Natural killer cell (primary cell): ENCODE measurements around the gene PLAA. TPM values are rescaled to one million over a fixed set of nuclear protein-coding genes. Genes with fewer than 3 reads are reported as not detected.

Experiments
- ATAC-seq, 3 donors: fragments of 150-1000 bp in 2 of 3; fragments of 200-7000 bp in 1 of 3; cut with Tn5 transposase; 1 replicate in 1 of 3; 2 replicates in 2 of 3; pipeline ENCODE4 v1.10.0; 2021; ENCODE audit warnings: mild to moderate bottlenecking in 2 of 3, moderate library complexity in 2 of 3
- DNase-seq, 2 donors: peaks; one replicate each; pipeline versions ENCODE4 v3.0.0 to v3.0.0-alpha.2; 2013 to 2021; ENCODE audit warnings: mixed read lengths in 1 of 2
- H3K27ac ChIP-seq: one replicate; pipeline ENCODE4 v1.5.1; 2013; ENCODE audit warnings: mild to moderate bottlenecking, low read length
- H3K27me3 ChIP-seq: one replicate; pipeline ENCODE4 v1.6.1; 2013; ENCODE audit warnings: low read length; ENCODE audit not compliant: control insufficient read depth, insufficient read depth
- H3K36me3 ChIP-seq: one replicate; pipeline ENCODE4 v1.6.1; 2013; ENCODE audit warnings: low read length; ENCODE audit not compliant: control insufficient read depth, insufficient read depth
- H3K4me1 ChIP-seq: one replicate; pipeline ENCODE4 v1.6.1; 2013; ENCODE audit warnings: low read length; ENCODE audit not compliant: control insufficient read depth, insufficient read depth
- H3K4me3 ChIP-seq: one replicate; pipeline ENCODE4 v1.5.1; 2013; ENCODE audit warnings: low read length
- H3K9me3 ChIP-seq: one replicate; pipeline ENCODE4 v1.6.1; 2013; ENCODE audit warnings: low read length; ENCODE audit not compliant: control insufficient read depth, insufficient read depth
- H3K27ac Mint-ChIP-seq, 2 donors: one replicate each; pipeline ENCODE4 v1.8.0; 2022; ENCODE audit warnings: mild to moderate bottlenecking in 2 of 2, mixed read lengths in 2 of 2, moderate library complexity in 1 of 2
- H3K27me3 Mint-ChIP-seq, 2 donors: one replicate each; pipeline ENCODE4 v1.8.0; 2022; ENCODE audit warnings: low read depth in 2 of 2, mixed read lengths in 2 of 2
- H3K36me3 Mint-ChIP-seq: one replicate; pipeline ENCODE4 v1.8.0; 2022; ENCODE audit warnings: mixed read lengths
- H3K4me1 Mint-ChIP-seq, 2 donors: one replicate each; pipeline ENCODE4 v1.8.0; 2022; ENCODE audit warnings: mixed read lengths in 2 of 2
- H3K4me3 Mint-ChIP-seq: one replicate; pipeline ENCODE4 v1.8.0; 2022; ENCODE audit warnings: mild to moderate bottlenecking, moderate library complexity, mixed read lengths
- H3K9me3 Mint-ChIP-seq, 2 donors: one replicate each; pipeline ENCODE4 v1.8.0; 2022; ENCODE audit warnings: mixed read lengths in 2 of 2
- WGBS: methylation state at CpG from one replicate; pipeline ENCODE4 v1.1.7; 2013; ENCODE audit warnings: missing lambda C conversion rate; ENCODE audit not compliant: insufficient coverage; 5-methylcytosine and 5-hydroxymethylcytosine counted together
- intact Hi-C: fragments of 100-400 bp; cut with micrococcal nuclease; formaldehyde crosslinking; loops from one replicate; pipeline ENCODE4 v1.14.2; 2022
- total RNA-seq, 4 donors: library from RNA; stranded (reverse); fragments of 120-200 nt in 1 of 4; gene quantifications; one replicate each; pipeline versions ENCODE4 v1.2.3 to v1.2.4, GENCODE V29; 2013 to 2022
- TF ChIP-seq, protein P1 (sequence below): fragments of 200-600 bp; IDR thresholded peaks from one replicate; pipeline ENCODE4 v1.8.0; 2022; ENCODE audit warnings: antibody characterized with exemption

PLAA gene
- total RNA-seq, 3 donors from 2014 or later (not counting 1 experiment from before 2014, with no cell fraction given) = 38.1 to 51.2 (median 45.5) TPM

DNA sequence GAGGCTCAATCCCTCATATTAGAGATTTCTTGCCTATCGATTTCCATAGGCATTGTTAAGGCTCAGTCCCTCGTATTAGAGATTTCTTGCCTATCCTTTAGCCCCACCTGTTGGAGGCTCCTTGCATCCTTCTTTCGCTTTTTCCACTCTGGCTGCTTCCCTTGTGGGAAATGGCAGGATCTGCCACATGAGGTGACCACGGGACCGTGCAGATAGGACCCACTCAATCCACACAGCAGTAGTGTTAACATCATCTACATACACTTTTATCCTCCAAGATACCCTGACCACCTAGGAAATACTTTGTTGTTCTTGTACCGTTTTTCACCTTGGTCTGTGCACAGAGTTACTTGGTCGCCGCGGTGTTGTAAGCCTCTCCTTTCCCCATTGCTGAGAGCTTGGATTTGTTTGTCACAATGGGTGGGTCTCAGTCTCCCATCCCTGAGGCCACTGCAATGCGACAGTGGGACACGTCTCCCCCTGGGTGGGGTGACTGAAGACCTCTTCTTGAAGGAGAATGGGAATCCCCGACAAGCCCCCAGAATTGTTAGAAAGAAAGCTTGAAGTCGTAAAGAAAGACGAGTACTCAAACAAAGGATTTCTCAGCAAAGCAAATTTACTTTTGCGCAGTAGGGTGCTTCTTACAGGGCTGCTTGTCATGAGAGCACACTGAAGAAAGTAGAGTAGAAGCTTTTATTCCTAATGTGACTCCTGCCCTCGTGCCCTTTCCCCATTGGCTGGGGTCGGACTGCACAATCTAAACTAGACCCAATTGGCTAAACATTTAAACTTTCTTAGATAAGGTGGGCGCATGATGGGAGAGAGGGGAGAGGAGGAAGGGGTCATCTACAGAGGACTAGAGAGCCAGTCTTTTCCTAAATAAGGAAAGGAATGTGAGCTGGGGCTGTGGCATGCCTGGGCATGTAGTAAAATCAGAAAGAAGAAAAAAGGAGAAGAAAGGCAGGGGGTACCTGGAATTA, 29.0 kb upstream of the PLAA start:
- no peaks in the 10 kb centered on the region for H3K4me1 Mint-ChIP-seq
- no peaks in the 10 kb centered on the region for H3K36me3 Mint-ChIP-seq
- H3K4me3 Mint-ChIP-seq = no peak overlapping the region
- H3K9me3 ChIP-seq = no peaks in the 10 kb centered on the region
- no peak overlapping the region for H3K27ac Mint-ChIP-seq
- no peaks in the 10 kb centered on the region for H3K9me3 Mint-ChIP-seq
- no peaks in the 10 kb centered on the region for H3K36me3 ChIP-seq
- H3K27me3 Mint-ChIP-seq = no peaks in the 10 kb centered on the region
- intact Hi-C loops = loop anchor here (2.0 kb wide), 1 partner anchor 231 kb away; no protein-coding TSS in a partner anchor
- WGBS = 92% methylated on average over 18 of the region's 18 CpGs
- DNase-seq (peak in 1 of 2 donors; percentile 43), ATAC-seq (no peak)
- TF ChIP-seq, protein P1, sequence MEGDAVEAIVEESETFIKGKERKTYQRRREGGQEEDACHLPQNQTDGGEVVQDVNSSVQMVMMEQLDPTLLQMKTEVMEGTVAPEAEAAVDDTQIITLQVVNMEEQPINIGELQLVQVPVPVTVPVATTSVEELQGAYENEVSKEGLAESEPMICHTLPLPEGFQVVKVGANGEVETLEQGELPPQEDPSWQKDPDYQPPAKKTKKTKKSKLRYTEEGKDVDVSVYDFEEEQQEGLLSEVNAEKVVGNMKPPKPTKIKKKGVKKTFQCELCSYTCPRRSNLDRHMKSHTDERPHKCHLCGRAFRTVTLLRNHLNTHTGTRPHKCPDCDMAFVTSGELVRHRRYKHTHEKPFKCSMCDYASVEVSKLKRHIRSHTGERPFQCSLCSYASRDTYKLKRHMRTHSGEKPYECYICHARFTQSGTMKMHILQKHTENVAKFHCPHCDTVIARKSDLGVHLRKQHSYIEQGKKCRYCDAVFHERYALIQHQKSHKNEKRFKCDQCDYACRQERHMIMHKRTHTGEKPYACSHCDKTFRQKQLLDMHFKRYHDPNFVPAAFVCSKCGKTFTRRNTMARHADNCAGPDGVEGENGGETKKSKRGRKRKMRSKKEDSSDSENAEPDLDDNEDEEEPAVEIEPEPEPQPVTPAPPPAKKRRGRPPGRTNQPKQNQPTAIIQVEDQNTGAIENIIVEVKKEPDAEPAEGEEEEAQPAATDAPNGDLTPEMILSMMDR = no peak
- no peaks in the 10 kb centered on the region for H3K27me3 ChIP-seq
- H3K4me1 ChIP-seq = no peaks in the 10 kb centered on the region
- no peak overlapping the region for H3K27ac ChIP-seq
- no peak overlapping the region for H3K4me3 ChIP-seq

DNA sequence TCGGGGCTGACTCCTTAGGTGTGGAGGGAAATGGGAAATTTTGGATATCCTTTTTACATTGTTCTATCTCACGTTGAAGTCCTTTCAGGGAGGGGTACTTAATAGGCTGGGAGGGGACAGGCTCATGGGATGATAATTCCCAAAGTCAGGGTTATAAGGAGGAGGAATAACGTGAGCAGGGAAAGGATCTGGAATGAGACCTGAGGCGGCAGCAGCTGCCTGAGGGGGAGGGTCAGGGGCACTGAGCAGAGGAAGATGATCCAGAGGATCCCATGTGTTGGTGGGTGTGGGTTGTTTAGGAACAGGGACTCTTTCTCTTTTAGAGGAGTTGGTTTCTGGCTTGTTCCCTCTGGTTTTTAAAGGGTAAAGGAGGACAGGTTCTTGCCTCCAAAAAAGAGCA, 27.9 kb upstream of the PLAA start:
- H3K4me1 ChIP-seq = no peaks in the 10 kb centered on the region
- intact Hi-C loops = loop anchor here (2.0 kb wide), 1 partner anchor 230 kb away; no protein-coding TSS in a partner anchor
- no peaks in the 10 kb centered on the region for H3K4me1 Mint-ChIP-seq
- H3K27ac Mint-ChIP-seq = no peak overlapping the region
- TF ChIP-seq, protein P1 = no peak
- no peaks in the 10 kb centered on the region for H3K9me3 Mint-ChIP-seq
- no peaks in the 10 kb centered on the region for H3K36me3 ChIP-seq
- DNase-seq = no peak
- no peaks in the 10 kb centered on the region for H3K27me3 ChIP-seq
- no peak overlapping the region for H3K4me3 ChIP-seq
- H3K4me3 Mint-ChIP-seq = no peak overlapping the region
- no peak overlapping the region for H3K27ac ChIP-seq
- no peaks in the 10 kb centered on the region for H3K36me3 Mint-ChIP-seq
- WGBS = 81% methylated on average over 4 of the region's 4 CpGs
- no peaks in the 10 kb centered on the region for H3K9me3 ChIP-seq
- no peaks in the 10 kb centered on the region for H3K27me3 Mint-ChIP-seq
- no peak for ATAC-seq

DNA sequence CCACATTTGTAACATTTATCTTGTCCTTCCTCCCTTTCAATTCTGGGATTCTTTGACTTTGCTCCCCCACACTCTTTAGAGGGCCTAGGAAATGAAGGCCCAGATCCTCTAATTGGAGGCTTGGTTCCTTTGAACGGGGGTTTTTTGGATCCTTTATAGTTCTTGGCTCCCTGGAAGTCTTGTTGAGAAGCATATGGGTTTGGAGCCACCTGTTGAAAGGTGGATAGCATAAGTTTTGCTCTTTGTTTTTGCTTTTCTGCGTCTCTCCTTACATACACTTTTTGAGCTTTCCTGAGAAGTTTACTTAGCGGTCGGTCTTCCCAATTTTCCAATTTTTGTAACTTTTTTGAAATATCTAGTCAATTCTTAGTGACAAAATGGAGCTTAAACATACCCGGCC, 26.9 kb upstream of the PLAA start:
- no peaks in the 10 kb centered on the region for H3K27me3 Mint-ChIP-seq
- DNase-seq (no peak), ATAC-seq (no peak)
- Histone ChIP-seq H3K4me3 (no peak overlapping the region), H3K36me3 (no peaks in the 10 kb centered on the region), H3K4me1 (no peaks in the 10 kb centered on the region), H3K27ac (no peak overlapping the region), H3K9me3 (no peaks in the 10 kb centered on the region), H3K27me3 (no peaks in the 10 kb centered on the region)
- H3K4me3 Mint-ChIP-seq = no peak overlapping the region
- TF ChIP-seq, protein P1 = no peak
- intact Hi-C loops = loop anchor here (2.0 kb wide), 1 partner anchor 229 kb away; no protein-coding TSS in a partner anchor
- H3K9me3 Mint-ChIP-seq = no peaks in the 10 kb centered on the region
- H3K36me3 Mint-ChIP-seq = no peaks in the 10 kb centered on the region
- H3K27ac Mint-ChIP-seq = no peak overlapping the region
- no peaks in the 10 kb centered on the region for H3K4me1 Mint-ChIP-seq
- WGBS = 77% methylated on average over 5 of the region's 5 CpGs
